Measurements from ENCODE around the gene RNASEH2B. TPM values are rescaled to one million over a fixed set of nuclear protein-coding genes. Genes with fewer than 3 reads are reported as not detected.

The RNASEH2B gene
- total and polyA plus RNA-seq, 2 experiments from 2014 or later = 39.0 to 64.8 TPM

DNA sequence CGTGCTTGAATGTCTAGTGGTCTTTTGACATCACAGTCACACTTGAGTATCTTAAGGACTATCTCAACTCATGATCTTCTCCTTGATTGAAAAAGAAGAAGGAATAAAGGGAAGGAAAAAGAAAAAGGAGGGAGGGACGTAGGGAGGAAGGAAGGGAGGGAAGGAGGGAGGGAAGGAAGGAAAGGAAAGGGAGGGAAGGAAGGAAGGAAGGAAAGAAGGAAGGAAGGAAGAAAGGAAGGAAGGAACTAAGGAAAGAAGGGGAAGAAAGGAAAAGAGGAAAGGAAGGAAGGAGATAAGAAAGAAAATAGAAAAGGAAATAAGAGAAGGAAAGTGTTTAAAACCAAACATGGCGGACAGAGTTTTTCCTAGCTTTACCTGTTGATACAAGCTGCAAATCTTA lies 64.7 kb downstream of the RNASEH2B start (continued):
- TF ChIP-seq, protein P1, sequence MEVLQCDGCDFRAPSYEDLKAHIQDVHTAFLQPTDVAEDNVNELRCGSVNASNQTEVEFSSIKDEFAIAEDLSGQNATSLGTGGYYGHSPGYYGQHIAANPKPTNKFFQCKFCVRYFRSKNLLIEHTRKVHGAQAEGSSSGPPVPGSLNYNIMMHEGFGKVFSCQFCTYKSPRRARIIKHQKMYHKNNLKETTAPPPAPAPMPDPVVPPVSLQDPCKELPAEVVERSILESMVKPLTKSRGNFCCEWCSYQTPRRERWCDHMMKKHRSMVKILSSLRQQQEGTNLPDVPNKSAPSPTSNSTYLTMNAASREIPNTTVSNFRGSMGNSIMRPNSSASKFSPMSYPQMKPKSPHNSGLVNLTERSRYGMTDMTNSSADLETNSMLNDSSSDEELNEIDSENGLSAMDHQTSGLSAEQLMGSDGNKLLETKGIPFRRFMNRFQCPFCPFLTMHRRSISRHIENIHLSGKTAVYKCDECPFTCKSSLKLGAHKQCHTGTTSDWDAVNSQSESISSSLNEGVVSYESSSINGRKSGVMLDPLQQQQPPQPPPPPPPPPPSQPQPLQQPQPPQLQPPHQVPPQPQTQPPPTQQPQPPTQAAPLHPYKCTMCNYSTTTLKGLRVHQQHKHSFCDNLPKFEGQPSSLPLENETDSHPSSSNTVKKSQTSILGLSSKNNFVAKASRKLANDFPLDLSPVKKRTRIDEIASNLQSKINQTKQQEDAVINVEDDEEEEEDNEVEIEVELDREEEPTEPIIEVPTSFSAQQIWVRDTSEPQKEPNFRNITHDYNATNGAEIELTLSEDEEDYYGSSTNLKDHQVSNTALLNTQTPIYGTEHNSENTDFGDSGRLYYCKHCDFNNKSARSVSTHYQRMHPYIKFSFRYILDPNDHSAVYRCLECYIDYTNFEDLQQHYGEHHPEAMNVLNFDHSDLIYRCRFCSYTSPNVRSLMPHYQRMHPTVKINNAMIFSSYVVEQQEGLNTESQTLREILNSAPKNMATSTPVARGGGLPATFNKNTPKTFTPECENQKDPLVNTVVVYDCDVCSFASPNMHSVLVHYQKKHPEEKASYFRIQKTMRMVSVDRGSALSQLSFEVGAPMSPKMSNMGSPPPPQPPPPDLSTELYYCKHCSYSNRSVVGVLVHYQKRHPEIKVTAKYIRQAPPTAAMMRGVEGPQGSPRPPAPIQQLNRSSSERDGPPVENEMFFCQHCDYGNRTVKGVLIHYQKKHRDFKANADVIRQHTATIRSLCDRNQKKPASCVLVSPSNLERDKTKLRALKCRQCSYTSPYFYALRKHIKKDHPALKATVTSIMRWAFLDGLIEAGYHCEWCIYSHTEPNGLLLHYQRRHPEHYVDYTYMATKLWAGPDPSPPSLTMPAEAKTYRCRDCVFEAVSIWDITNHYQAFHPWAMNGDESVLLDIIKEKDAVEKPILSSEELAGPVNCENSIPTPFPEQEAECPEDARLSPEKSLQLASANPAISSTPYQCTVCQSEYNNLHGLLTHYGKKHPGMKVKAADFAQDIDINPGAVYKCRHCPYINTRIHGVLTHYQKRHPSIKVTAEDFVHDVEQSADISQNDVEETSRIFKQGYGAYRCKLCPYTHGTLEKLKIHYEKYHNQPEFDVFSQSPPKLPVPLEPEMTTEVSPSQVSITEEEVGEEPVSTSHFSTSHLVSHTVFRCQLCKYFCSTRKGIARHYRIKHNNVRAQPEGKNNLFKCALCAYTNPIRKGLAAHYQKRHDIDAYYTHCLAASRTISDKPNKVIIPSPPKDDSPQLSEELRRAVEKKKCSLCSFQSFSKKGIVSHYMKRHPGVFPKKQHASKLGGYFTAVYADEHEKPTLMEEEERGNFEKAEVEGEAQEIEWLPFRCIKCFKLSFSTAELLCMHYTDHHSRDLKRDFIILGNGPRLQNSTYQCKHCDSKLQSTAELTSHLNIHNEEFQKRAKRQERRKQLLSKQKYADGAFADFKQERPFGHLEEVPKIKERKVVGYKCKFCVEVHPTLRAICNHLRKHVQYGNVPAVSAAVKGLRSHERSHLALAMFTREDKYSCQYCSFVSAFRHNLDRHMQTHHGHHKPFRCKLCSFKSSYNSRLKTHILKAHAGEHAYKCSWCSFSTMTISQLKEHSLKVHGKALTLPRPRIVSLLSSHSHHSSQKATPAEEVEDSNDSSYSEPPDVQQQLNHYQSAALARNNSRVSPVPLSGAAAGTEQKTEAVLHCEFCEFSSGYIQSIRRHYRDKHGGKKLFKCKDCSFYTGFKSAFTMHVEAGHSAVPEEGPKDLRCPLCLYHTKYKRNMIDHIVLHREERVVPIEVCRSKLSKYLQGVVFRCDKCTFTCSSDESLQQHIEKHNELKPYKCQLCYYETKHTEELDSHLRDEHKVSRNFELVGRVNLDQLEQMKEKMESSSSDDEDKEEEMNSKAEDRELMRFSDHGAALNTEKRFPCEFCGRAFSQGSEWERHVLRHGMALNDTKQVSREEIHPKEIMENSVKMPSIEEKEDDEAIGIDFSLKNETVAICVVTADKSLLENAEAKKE (CRISPR knock-in tag; IDR thresholded peaks at IDR 0.05) = no peak
- TF ChIP-seq POLR2AphosphoS5 (IDR thresholded peaks at IDR 0.05; ENCODE audit: low read depth) = no peak

DNA sequence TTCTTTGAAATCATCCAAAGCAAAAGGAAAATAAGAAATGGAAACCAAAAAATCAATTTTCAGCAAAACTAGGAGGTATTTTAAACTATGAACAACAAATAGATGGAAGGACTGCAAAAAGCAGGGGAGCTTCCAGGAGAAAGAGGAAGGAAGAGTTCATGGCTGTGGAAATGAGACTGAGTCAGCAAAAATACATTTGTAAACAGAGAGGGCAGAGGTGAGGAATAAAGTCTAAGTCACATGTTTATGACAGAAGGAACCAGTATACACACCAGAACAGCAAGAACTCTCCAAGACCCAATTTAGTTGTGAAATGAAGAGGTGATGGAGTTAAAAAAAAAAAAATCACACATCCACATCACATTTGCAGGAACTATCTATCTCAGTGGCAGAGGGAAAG lies 69.6 kb downstream of the RNASEH2B start:
- no peaks in the 10 kb centered on the region for H3K4me1 Mint-ChIP-seq
- no peak for ATAC-seq
- TF ChIP-seq CREB1 (CRISPR knock-in tag; IDR thresholded peaks at IDR 0.05; ENCODE audit: low read depth) = no peak
- TF ChIP-seq POLR2AphosphoS5 (IDR thresholded peaks at IDR 0.05; ENCODE audit: low read depth) = no peak
- TF ChIP-seq CTCF (conservative IDR thresholded peaks at IDR 0.05; ENCODE audit: low read depth in 2 of 2) = no peak
- no peak for TF ChIP-seq EZH2 (IDR thresholded peaks at IDR 0.05; ENCODE audit: low read depth, unreplicated experiment)
- TF ChIP-seq JUNB (IDR thresholded peaks at IDR 0.05; ENCODE audit: unreplicated experiment) = no peak
- TF ChIP-seq ZNF114 (CRISPR knock-in tag; IDR thresholded peaks at IDR 0.05) = no peak
- TF ChIP-seq ZNF331 (CRISPR knock-in tag; IDR thresholded peaks at IDR 0.05; ENCODE audit: low read depth) = no peak
- no peak for TF ChIP-seq ETS1 (IDR thresholded peaks at IDR 0.05)

More for the DNA sequence above, 69.6 kb downstream of the RNASEH2B start:
- Histone ChIP-seq H3F3A (replicated peaks; ENCODE audit: low read depth) (no peaks in the 10 kb centered on the region), H3K27ac (ENCODE audit: low read depth) (no peak overlapping the region), H3K27me3 (ENCODE audit: insufficient read depth) (no peaks in the 10 kb centered on the region), H3K4me1 (ENCODE audit: insufficient read depth) (no peaks in the 10 kb centered on the region), H2AFZ (no peak overlapping the region), H3K9me2 (ENCODE audit: insufficient read depth) (0 out of 2 replicates have a peak, but pooled peaks cover 2% of the 10 kb centered on the region), H4K20me1 (replicated peaks; ENCODE audit: insufficient read depth) (no peaks in the 10 kb centered on the region), H3K79me2 (replicated peaks; ENCODE audit: insufficient read depth) (no peaks in the 10 kb centered on the region), H3K4me3 (no peak overlapping the region), H3K4me2 (no peak overlapping the region), H3K36me3 (ENCODE audit: insufficient read depth) (no peaks in the 10 kb centered on the region)
- Mint-ChIP-seq H3K27me3 (ENCODE audit: insufficient read depth, low read depth, poor library complexity) (peaks cover 6% of the 10 kb centered on the region), H3K9me3 (peaks cover 7% of the 10 kb centered on the region; the same call in 2 of the 3 replicates), H3K4me3 (no peak overlapping the region), H3K27ac (no peak overlapping the region), H3K36me3 (ENCODE audit: low read depth) (peaks cover 5% of the 10 kb centered on the region; the same call in 2 of the 3 replicates)
- no peak for DNase-seq (ENCODE audit: low spot score)

Data from GM23338 (cell line).